Suprapubic skin (tissue), 3 donors: ENCODE results near the gene MYO5B.

ENCODE experiments used
- CTCF ChIP-seq, 2 donors: fragments of 200-600 bp in 1 of 2; fragments of 450-650 bp in 1 of 2; sonication (generic) in 1 of 2; IDR thresholded peaks; one replicate each; pipeline ENCODE4 v1.5.1; 2016 to 2019; ENCODE audit warnings: antibody characterized with exemption in 2 of 2, mild to moderate bottlenecking in 1 of 2, moderate library complexity in 1 of 2
- EP300 ChIP-seq: sonication (generic); formaldehyde crosslinking; IDR thresholded peaks from one replicate; pipeline ENCODE4 v1.6.1; 2017; ENCODE audit warnings: antibody characterized with exemption
- POLR2A ChIP-seq, 2 donors: fragments of 450-650 bp; IDR thresholded peaks; one replicate each; pipeline ENCODE4 v1.6.1; 2017; ENCODE audit warnings: antibody characterized with exemption in 2 of 2, mild to moderate bottlenecking in 2 of 2, moderate library complexity in 2 of 2

- no peak for TF ChIP-seq CTCF (IDR thresholded peaks at IDR 0.05)
- no peak for TF ChIP-seq POLR2A (IDR thresholded peaks at IDR 0.05)
- TF ChIP-seq EP300, result no peak
These were observed 67.3 kb downstream of the MYO5B start for GRCh38 chr18:50127516-50128210.
